Measurements from ENCODE around the gene LARP4B.

GRCh38 chr10:978826-979421 is 47.4 kb upstream of the LARP4B start:
- TF ChIP-seq PHF8 (IDR thresholded peaks at IDR 0.05; ENCODE audit: borderline replicate concordance, low read depth), result no peak
- no peak for TF ChIP-seq CHD2 (IDR thresholded peaks at IDR 0.05; ENCODE audit: low read length, partially characterized antibody)
- TF ChIP-seq E2F6 (IDR thresholded peaks at IDR 0.05; ENCODE audit: borderline replicate concordance, low read depth), result no peak
- no peak for TF ChIP-seq ATOH8 (CRISPR knock-in tag; IDR thresholded peaks at IDR 0.05; ENCODE audit: low read depth)

Measured in A549 (cell line).